ENCODE measurements around the gene TTYH2. TPM values are rescaled to one million over a fixed set of nuclear protein-coding genes. Genes with fewer than 3 reads are reported as not detected.

Gene TTYH2
- polyA plus RNA-seq, 1 donor from 2014 or later: 2.5 TPM

DNA sequence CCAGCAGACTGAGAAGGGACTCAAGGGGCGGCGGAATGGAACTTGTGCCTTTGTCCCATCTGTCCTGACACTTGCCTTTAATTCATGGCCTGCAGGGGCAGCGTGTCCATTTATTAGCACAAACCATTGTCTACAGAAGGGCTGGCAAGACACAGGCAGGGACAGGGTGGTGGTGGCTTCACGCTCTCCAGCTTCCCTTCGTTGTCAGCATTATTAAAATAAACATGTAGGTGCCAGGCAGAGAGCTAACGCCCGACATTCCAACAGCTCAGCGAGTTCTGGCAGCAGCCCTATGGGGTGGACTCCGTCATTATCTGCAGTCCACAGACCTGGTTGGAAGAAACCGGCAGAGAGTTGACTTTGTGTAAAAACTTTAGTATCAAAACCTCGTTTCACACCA, 77.0 kb downstream of the TTYH2 start:
- Histone ChIP-seq H4K20me1 (ENCODE audit: insufficient read depth) (no peaks in the 10 kb centered on the region), H3K4me2 (ENCODE audit: low read length) (no peak overlapping the region), H3K9me2 (ENCODE audit: insufficient read depth, low read length) (no peaks in the 10 kb centered on the region), H3K79me2 (replicated peaks; ENCODE audit: insufficient read depth, low read length) (no peaks in the 10 kb centered on the region), H3K4me3 (ENCODE audit: low read length) (no peak overlapping the region), H3K27ac (ENCODE audit: low read length) (no peak overlapping the region), H3K9ac (ENCODE audit: low read length) (no peak overlapping the region), H3F3A (ENCODE audit: insufficient read depth, low read length, poor library complexity, severe bottlenecking) (no peaks in the 10 kb centered on the region), H3K9me3 (ENCODE audit: low read length) (no peaks in the 10 kb centered on the region), H3K36me3 (ENCODE audit: insufficient read depth, low read length) (no peaks in the 10 kb centered on the region), H2AFZ (ENCODE audit: low read depth, low read length) (no peak overlapping the region), H3K27me3 (ENCODE audit: insufficient read depth, low read depth, low read length) (no peaks in the 10 kb centered on the region)
- TF ChIP-seq EZH2 (IDR thresholded peaks at IDR 0.05; ENCODE audit: borderline replicate concordance, insufficient read depth, low read length, poor library complexity, severe bottlenecking): no peak
- no peak for TF ChIP-seq EP300 (conservative IDR thresholded peaks at IDR 0.05; ENCODE audit: poor library complexity, severe bottlenecking)
- no peak for TF ChIP-seq SMC3 (conservative IDR thresholded peaks at IDR 0.05; ENCODE audit: poor library complexity)
- TF ChIP-seq RAD21 (conservative IDR thresholded peaks at IDR 0.05): no peak
- no peak for TF ChIP-seq MXI1 (conservative IDR thresholded peaks at IDR 0.05; ENCODE audit: poor library complexity, severe bottlenecking)

DNA sequence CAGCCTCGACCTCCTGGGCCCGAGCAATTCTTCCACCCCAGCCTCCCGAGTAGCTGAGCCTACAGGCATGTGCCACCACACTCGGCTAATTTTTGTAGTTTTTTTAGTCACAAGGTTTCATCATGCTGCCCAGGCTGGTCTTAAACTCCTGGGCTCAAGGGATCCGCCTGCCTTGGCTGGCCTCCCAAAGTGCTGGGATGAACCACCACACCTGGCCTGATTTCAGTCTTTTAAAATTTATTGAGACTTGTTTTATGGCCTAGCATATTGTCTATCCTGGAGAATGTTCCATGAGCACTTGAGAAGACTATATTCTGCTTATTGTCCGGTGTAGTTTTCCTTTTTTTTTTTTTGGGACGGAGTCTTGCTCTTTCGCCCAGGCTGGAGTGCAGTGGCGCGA, 79.1 kb downstream of the TTYH2 start:
- no peak overlapping the region for H3K27ac ChIP-seq (ENCODE audit: low read length)
- H3K9me2 ChIP-seq (ENCODE audit: insufficient read depth, low read length): no peaks in the 10 kb centered on the region
- H3K79me2 ChIP-seq (replicated peaks; ENCODE audit: insufficient read depth, low read length): no peaks in the 10 kb centered on the region
- H3K27me3 ChIP-seq (ENCODE audit: insufficient read depth, low read depth, low read length): no peaks in the 10 kb centered on the region
- H3K9ac ChIP-seq (ENCODE audit: low read length): no peak overlapping the region
- no peaks in the 10 kb centered on the region for H3K9me3 ChIP-seq (ENCODE audit: low read length)
- H4K20me1 ChIP-seq (ENCODE audit: insufficient read depth): no peaks in the 10 kb centered on the region
- no peaks in the 10 kb centered on the region for H3F3A ChIP-seq (ENCODE audit: insufficient read depth, low read length, poor library complexity, severe bottlenecking)
- H2AFZ ChIP-seq (ENCODE audit: low read depth, low read length): no peak overlapping the region
- H3K36me3 ChIP-seq (ENCODE audit: insufficient read depth, low read length): no peaks in the 10 kb centered on the region
- H3K4me3 ChIP-seq (ENCODE audit: low read length): no peak overlapping the region
- H3K4me2 ChIP-seq (ENCODE audit: low read length): no peak overlapping the region
- TF ChIP-seq, protein P1, sequence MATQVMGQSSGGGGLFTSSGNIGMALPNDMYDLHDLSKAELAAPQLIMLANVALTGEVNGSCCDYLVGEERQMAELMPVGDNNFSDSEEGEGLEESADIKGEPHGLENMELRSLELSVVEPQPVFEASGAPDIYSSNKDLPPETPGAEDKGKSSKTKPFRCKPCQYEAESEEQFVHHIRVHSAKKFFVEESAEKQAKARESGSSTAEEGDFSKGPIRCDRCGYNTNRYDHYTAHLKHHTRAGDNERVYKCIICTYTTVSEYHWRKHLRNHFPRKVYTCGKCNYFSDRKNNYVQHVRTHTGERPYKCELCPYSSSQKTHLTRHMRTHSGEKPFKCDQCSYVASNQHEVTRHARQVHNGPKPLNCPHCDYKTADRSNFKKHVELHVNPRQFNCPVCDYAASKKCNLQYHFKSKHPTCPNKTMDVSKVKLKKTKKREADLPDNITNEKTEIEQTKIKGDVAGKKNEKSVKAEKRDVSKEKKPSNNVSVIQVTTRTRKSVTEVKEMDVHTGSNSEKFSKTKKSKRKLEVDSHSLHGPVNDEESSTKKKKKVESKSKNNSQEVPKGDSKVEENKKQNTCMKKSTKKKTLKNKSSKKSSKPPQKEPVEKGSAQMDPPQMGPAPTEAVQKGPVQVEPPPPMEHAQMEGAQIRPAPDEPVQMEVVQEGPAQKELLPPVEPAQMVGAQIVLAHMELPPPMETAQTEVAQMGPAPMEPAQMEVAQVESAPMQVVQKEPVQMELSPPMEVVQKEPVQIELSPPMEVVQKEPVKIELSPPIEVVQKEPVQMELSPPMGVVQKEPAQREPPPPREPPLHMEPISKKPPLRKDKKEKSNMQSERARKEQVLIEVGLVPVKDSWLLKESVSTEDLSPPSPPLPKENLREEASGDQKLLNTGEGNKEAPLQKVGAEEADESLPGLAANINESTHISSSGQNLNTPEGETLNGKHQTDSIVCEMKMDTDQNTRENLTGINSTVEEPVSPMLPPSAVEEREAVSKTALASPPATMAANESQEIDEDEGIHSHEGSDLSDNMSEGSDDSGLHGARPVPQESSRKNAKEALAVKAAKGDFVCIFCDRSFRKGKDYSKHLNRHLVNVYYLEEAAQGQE (IDR thresholded peaks at IDR 0.05; ENCODE audit: borderline replicate concordance): no peak
- TF ChIP-seq MXI1 (conservative IDR thresholded peaks at IDR 0.05; ENCODE audit: poor library complexity, severe bottlenecking): no peak

DNA sequence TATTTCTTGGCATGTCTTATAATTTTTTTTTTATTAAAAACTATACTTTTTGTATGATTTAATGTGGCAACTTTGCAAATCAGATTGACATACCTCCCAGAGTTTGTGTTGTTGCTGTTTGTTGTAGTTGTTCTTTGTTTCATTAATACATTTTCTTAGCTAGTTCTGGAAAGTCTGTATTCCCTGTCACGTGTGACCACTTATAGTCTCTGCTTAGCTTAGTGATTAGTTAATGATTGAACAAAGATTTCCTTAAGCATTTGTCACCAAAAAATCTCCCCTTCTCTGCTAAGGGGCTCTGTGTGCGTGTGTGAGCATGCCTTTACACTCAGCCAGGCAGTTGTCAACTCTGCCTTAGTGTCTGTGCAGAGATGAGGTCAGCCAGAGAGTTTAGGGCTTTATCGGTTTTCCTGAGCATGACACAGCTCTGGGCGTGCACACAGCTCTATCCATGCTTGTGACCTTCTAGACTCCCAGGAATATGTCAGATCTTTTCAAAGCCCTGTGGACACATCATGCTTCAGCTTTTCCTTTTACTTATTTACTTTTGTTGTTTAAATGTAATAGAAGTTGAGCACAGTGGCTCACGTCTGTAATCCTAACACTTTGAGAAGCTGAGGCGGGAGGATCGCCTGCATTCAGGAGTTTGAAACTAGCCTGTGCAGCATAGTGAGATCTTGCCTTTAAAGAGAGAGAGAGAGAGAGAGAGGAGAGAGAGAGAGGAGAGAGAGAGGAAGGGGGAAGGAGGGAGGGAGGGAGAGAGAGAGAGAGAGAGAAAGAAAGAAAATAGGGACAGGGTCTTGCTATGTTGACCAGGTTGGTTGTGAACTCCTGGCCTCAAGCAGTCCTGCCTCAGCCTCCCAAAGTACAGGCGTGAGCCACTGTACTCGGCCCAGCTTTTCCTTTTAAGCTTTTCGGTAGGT, 82.5 kb downstream of the TTYH2 start:
- no peaks in the 10 kb centered on the region for H4K20me1 ChIP-seq (ENCODE audit: insufficient read depth)
- H3F3A ChIP-seq (ENCODE audit: insufficient read depth, low read length, poor library complexity, severe bottlenecking): no peaks in the 10 kb centered on the region
- no peaks in the 10 kb centered on the region for H3K79me2 ChIP-seq (replicated peaks; ENCODE audit: insufficient read depth, low read length)
- H2AFZ ChIP-seq (ENCODE audit: low read depth, low read length): no peak overlapping the region
- H3K9me3 ChIP-seq (ENCODE audit: low read length): no peaks in the 10 kb centered on the region
- H3K9me2 ChIP-seq (ENCODE audit: insufficient read depth, low read length): no peaks in the 10 kb centered on the region
- H3K36me3 ChIP-seq (ENCODE audit: insufficient read depth, low read length): no peaks in the 10 kb centered on the region
- H3K9ac ChIP-seq (ENCODE audit: low read length): no peak overlapping the region
- no peak overlapping the region for H3K4me2 ChIP-seq (ENCODE audit: low read length)
- H3K27ac ChIP-seq (ENCODE audit: low read length): no peak overlapping the region
- TF ChIP-seq RAD21 (conservative IDR thresholded peaks at IDR 0.05): no peak
- no peak for TF ChIP-seq EP300 (conservative IDR thresholded peaks at IDR 0.05; ENCODE audit: poor library complexity, severe bottlenecking)
- TF ChIP-seq MXI1 (conservative IDR thresholded peaks at IDR 0.05; ENCODE audit: poor library complexity, severe bottlenecking): no peak
- TF ChIP-seq, protein P2, sequence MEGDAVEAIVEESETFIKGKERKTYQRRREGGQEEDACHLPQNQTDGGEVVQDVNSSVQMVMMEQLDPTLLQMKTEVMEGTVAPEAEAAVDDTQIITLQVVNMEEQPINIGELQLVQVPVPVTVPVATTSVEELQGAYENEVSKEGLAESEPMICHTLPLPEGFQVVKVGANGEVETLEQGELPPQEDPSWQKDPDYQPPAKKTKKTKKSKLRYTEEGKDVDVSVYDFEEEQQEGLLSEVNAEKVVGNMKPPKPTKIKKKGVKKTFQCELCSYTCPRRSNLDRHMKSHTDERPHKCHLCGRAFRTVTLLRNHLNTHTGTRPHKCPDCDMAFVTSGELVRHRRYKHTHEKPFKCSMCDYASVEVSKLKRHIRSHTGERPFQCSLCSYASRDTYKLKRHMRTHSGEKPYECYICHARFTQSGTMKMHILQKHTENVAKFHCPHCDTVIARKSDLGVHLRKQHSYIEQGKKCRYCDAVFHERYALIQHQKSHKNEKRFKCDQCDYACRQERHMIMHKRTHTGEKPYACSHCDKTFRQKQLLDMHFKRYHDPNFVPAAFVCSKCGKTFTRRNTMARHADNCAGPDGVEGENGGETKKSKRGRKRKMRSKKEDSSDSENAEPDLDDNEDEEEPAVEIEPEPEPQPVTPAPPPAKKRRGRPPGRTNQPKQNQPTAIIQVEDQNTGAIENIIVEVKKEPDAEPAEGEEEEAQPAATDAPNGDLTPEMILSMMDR (IDR thresholded peaks at IDR 0.05; ENCODE audit: poor library complexity, severe bottlenecking): no peak
- no peak for TF ChIP-seq TAF1 (IDR thresholded peaks at IDR 0.05; ENCODE audit: low read depth)
- TF ChIP-seq EZH2 (IDR thresholded peaks at IDR 0.05; ENCODE audit: borderline replicate concordance, insufficient read depth, low read length, poor library complexity, severe bottlenecking): no peak
- TF ChIP-seq, protein P1 (IDR thresholded peaks at IDR 0.05; ENCODE audit: borderline replicate concordance): no peak
- no peak for TF ChIP-seq POLR2AphosphoS5 (IDR thresholded peaks at IDR 0.05)
- TF ChIP-seq SMC3 (conservative IDR thresholded peaks at IDR 0.05; ENCODE audit: poor library complexity): no peak
- H3K27me3 ChIP-seq (ENCODE audit: insufficient read depth, low read depth, low read length): no peaks in the 10 kb centered on the region
- no peak overlapping the region for H3K4me3 ChIP-seq (ENCODE audit: low read length)
